HepG2 (cell line): ENCODE data around the gene FAS. TPM values are rescaled to one million over a fixed set of nuclear protein-coding genes. Genes with fewer than 3 reads are reported as not detected.

Source experiments
- ATAC-seq: fragments of 200-7000 bp; cut with Tn5 transposase; 3 replicates; pipeline ENCODE4 v1.9.1; 2020; ENCODE audit warnings: mild to moderate bottlenecking, moderate library complexity
- BruUV-seq: library from RNA; stranded (reverse); fragments of 400-500 nt; replicated peaks from 2 replicates; lab custom pipeline; 2021; lab: Mats Ljungman, UMichigan
- CTCF ChIA-PET: fragments of 300-600 bp; formaldehyde crosslinking; extraction: SDS; loops from one replicate; lab custom pipeline; 2021; ENCODE audit warnings: low total read pairs, inconsistent platforms, low intra/inter-chr PET ratio; lab: Yijun Ruan, JAX
- POLR2A ChIA-PET: fragments of 350-600 bp; sonication (Branson Sonifier 250); formaldehyde crosslinking; loops from one replicate; lab custom pipeline; 2020; ENCODE audit warnings: antibody characterized with exemption, inconsistent platforms; lab: Yijun Ruan, JAX
- DNase-seq: peaks from one replicate; pipeline ENCODE4 v3.0.0-alpha.2; 2015; ENCODE audit warnings: low spot score
- FAIRE-seq: peaks from 3 replicates; lab custom pipeline; 2011; peaks lifted over from hg19 to GRCh38; lab: Jason Lieb, UNC
- H2AFZ ChIP-seq: one replicate; pipeline ENCODE4 v1.6.1; 2011; ENCODE audit warnings: low read length, inconsistent platforms
- H3K27ac ChIP-seq: fragments of 300-600 bp; 3 replicates; pipeline ENCODE4 v1.8.0; 2011; ENCODE audit warnings: mixed run types, mild to moderate bottlenecking, mixed read lengths, low read length, inconsistent platforms; ENCODE audit not compliant: insufficient read depth; ENCODE audit errors: extremely low read length
- H3K27me3 ChIP-seq, 2 experiments: fragments of 200-600 bp in 1 of 2; 2 replicates in 1 of 2; 3 replicates in 1 of 2; pipeline versions ENCODE4 v1.6.0 to v1.8.0; 2011; ENCODE audit warnings: low read length in 2 of 2, mild to moderate bottlenecking in 2 of 2, moderate library complexity in 2 of 2, inconsistent platforms in 1 of 2; ENCODE audit not compliant: insufficient read depth in 2 of 2, control insufficient read depth in 1 of 2
- H3K36me3 ChIP-seq, 2 experiments: fragments of 200-600 bp in 1 of 2; replicated peaks in 1 of 2; 2 replicates in 1 of 2; 3 replicates in 1 of 2; pipeline versions ENCODE4 v1.5.1 to v1.8.0; 2011; ENCODE audit warnings: low read length in 2 of 2, inconsistent platforms in 1 of 2; ENCODE audit not compliant: insufficient read depth in 2 of 2, control insufficient read depth in 1 of 2
- H3K4me1 ChIP-seq: 2 replicates; pipeline ENCODE4 v1.5.1; 2012; ENCODE audit warnings: low read length, inconsistent platforms; ENCODE audit not compliant: insufficient read depth
- H3K4me2 ChIP-seq: 2 replicates; pipeline ENCODE4 v1.6.0; 2011; ENCODE audit warnings: low read depth, low read length, inconsistent platforms
- H3K4me3 ChIP-seq, 3 experiments: fragments of 200-600 bp in 1 of 3; sonication (generic), shearing (Covaris generic) in 1 of 3; replicated peaks in 1 of 3; 2 replicates each; pipeline ENCODE4 v1.5.1; 2011 to 2016; ENCODE audit warnings: low read length in 3 of 3, inconsistent platforms in 2 of 3, low read depth in 2 of 3, mild to moderate bottlenecking in 2 of 3, control low read depth in 1 of 3, mixed read lengths in 1 of 3; ENCODE audit not compliant: insufficient read depth in 1 of 3
- H3K79me2 ChIP-seq: one replicate; pipeline ENCODE4 v1.6.1; 2011; ENCODE audit warnings: low read length, inconsistent platforms; ENCODE audit not compliant: insufficient read depth
- H3K9ac ChIP-seq: 2 replicates; pipeline ENCODE4 v1.6.0; 2011; ENCODE audit warnings: mild to moderate bottlenecking, low read depth, low read length, inconsistent platforms; ENCODE audit not compliant: insufficient read depth
- H3K9me3 ChIP-seq: 2 replicates; pipeline ENCODE4 v1.5.1; 2012; ENCODE audit warnings: mild to moderate bottlenecking, low read length
- H4K20me1 ChIP-seq: 2 replicates; pipeline ENCODE4 v1.6.0; 2011; ENCODE audit warnings: inconsistent platforms, mild to moderate bottlenecking, low read length, moderate library complexity; ENCODE audit not compliant: insufficient read depth
- ARNTL ChIP-seq: sonication (generic); formaldehyde crosslinking; IDR thresholded peaks from 2 replicates; pipeline ENCODE4 v1.4.0; 2020; ENCODE audit warnings: mild to moderate bottlenecking, missing genetic modification reagents
- GABPB1 ChIP-seq: IDR thresholded peaks from 2 replicates; pipeline ENCODE4 v1.6.1; 2016; ENCODE audit warnings: mild to moderate bottlenecking, missing genetic modification reagents, moderate library complexity, missing compliant biosample characterization
- HMGA1 ChIP-seq: sonication (generic); formaldehyde crosslinking; conservative IDR thresholded peaks from 2 replicates; pipeline ENCODE4 v1.4.0; 2020; ENCODE audit warnings: missing genetic modification reagents
- JARID2 ChIP-seq: sonication (generic); formaldehyde crosslinking; IDR thresholded peaks from 2 replicates; pipeline ENCODE4 v1.8.1; 2023; ENCODE audit warnings: missing genetic modification reagents, inconsistent platforms; ENCODE audit not compliant: insufficient replicate concordance
- MATR3 ChIP-seq: sonication (generic); formaldehyde crosslinking; IDR thresholded peaks from 2 replicates; pipeline ENCODE4 v1.4.0; 2020; ENCODE audit warnings: missing genetic modification reagents
- MTF1 ChIP-seq: sonication (generic); formaldehyde crosslinking; IDR thresholded peaks from 2 replicates; pipeline ENCODE4 v1.5.0; 2020; ENCODE audit warnings: missing genetic modification reagents
- NR1H2 ChIP-seq: sonication (generic); formaldehyde crosslinking; IDR thresholded peaks from 2 replicates; pipeline ENCODE4 v1.8.1; 2022; ENCODE audit warnings: low read depth, missing genetic modification reagents, borderline replicate concordance
- RAD21 ChIP-seq: fragments of 450-650 bp; formaldehyde crosslinking; IDR thresholded peaks from 2 replicates; pipeline ENCODE4 v1.5.0; 2020; ENCODE audit warnings: mild to moderate bottlenecking
- TOE1 ChIP-seq: sonication (generic); formaldehyde crosslinking; IDR thresholded peaks from 2 replicates; pipeline ENCODE4 v1.4.0; 2020; ENCODE audit warnings: mild to moderate bottlenecking, missing genetic modification reagents
- ZFP91 ChIP-seq: sonication (generic); formaldehyde crosslinking; IDR thresholded peaks from 2 replicates; pipeline ENCODE4 v1.9.0; 2022; ENCODE audit warnings: missing genetic modification reagents, mild to moderate bottlenecking, borderline replicate concordance
- ZNF549 ChIP-seq: sonication (generic); formaldehyde crosslinking; IDR thresholded peaks from 2 replicates; pipeline ENCODE4 v1.5.0; 2020; ENCODE audit warnings: missing genetic modification reagents
- ZNF563 ChIP-seq: sonication (generic); formaldehyde crosslinking; IDR thresholded peaks from 2 replicates; pipeline ENCODE4 v1.8.0; 2022; ENCODE audit warnings: mild to moderate bottlenecking, moderate library complexity, missing genetic modification reagents
- WGBS: methylation state at CpG from one replicate; pipeline ENCODE4 v1.1.6; 2017; ENCODE audit warnings: low lambda C conversion rate; 5-methylcytosine and 5-hydroxymethylcytosine counted together
- in situ Hi-C: cut with HindIII; loops from 2 replicates; pipeline ENCODE4 v1.10.0; 2017; ENCODE audit warnings: low pct_unique_long_range_greater_than_20kb; ENCODE audit not compliant: extremely low pct_ligation_motif_present
- intact Hi-C: fragments of 100-400 bp; cut with micrococcal nuclease; formaldehyde crosslinking; loops from one replicate; pipeline ENCODE4 v1.10.0; 2022; ENCODE audit not compliant: unreplicated experiment
- polyA plus RNA-seq, 8 experiments: library from polyadenylated mRNA; depleted of rRNA in 3 of 8; stranded (reverse) in 7 of 8; unstranded in 1 of 8; fragments of >200 nt; fragmentation: Illumina TruSeq in 4 of 8; extraction: Trizol in 4 of 8; gene quantifications; 2 replicates each; pipeline versions ENCODE4 v1.2.1 to v1.2.3, GENCODE V29; 2011 to 2016; ENCODE audit warnings: low read depth in 4 of 8, missing spikeins in 1 of 8, mixed read lengths in 1 of 8; ENCODE audit not compliant: insufficient read depth in 1 of 8
- total RNA-seq, 5 experiments: library from RNA; depleted of rRNA; stranded (reverse); fragments of >200 nt; fragmentation: Illumina TruSeq; extraction: Trizol; gene quantifications; 2 replicates each; pipeline ENCODE4 v1.2.3, GENCODE V29; 2016; ENCODE audit warnings: low read depth in 1 of 5

FAS gene
- total and polyA plus RNA-seq, 2 of the 13 experiments (the other 11 are each of a cell fraction or from before 2014, with no cell fraction given) = 5.9 to 17.9 TPM

GRCh38 chr10:88944813-88945212 is 45.8 kb upstream of the FAS start:
- H3K4me2 ChIP-seq = no peak overlapping the region
- no peak overlapping the region for H3K27ac ChIP-seq
- POLR2A ChIA-PET = no interaction called here
- H3K4me1 ChIP-seq = no peaks in the 10 kb centered on the region
- no peaks in the 10 kb centered on the region for H3K27me3 ChIP-seq
- no peak overlapping the region for H3K4me3 ChIP-seq
- no peak overlapping the region for H3K9ac ChIP-seq
- CTCF ChIA-PET = no interaction called here
- FAIRE-seq (no peak), ATAC-seq (no peak), DNase-seq (no peak)
- TF ChIP-seq RAD21 (CRISPR knock-in tag) = no peak
- no peak for TF ChIP-seq GABPB1
- no peak for TF ChIP-seq MTF1 (CRISPR knock-in tag)
- TF ChIP-seq ZNF563 (CRISPR knock-in tag) = no peak
- TF ChIP-seq ARNTL = no peak
- no peak for TF ChIP-seq NR1H2
- no peak for TF ChIP-seq ZFP91 (CRISPR knock-in tag)
- no peak for TF ChIP-seq JARID2
- no peak for TF ChIP-seq HMGA1
- no peak for TF ChIP-seq TOE1
- no peak for TF ChIP-seq ZNF549 (CRISPR knock-in tag)
- no peak for TF ChIP-seq MATR3
- WGBS = 86% methylated on average over 3 of the region's 3 CpGs
- intact Hi-C loops (no loop called here), in situ Hi-C loops (no loop called here)
- 0 out of 5 replicates have a peak, but pooled peaks cover 1 to 3% of the 10 kb centered on the region in 2 experiments for H3K36me3 ChIP-seq
- H2AFZ ChIP-seq = no peak overlapping the region
- H4K20me1 ChIP-seq = no peaks in the 10 kb centered on the region
- no peaks in the 10 kb centered on the region for H3K9me3 ChIP-seq
- no peaks in the 10 kb centered on the region for H3K79me2 ChIP-seq
- no TSS peak for BruUV-seq
